Measurements from ENCODE around the gene LIPC.

LIPC gene

DNA sequence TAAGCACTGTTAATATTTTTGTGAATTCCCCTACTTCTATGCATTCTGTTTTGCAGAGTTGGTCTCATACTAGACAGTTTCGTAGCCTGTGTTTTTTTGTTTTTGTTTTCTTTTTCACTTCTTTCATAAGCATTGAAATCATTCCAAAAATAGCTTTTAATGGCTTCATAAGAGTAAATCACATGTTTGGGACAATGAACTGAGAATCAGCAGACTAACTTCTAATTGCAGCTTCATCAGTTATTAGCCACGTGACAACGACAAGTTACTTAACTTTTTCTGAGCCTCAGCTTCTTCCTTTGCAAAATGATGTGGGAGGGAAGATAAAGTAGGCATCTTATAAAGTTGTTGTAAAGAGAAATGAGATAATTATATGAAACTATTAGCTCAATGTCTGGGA lies 124.8 kb downstream of the LIPC start:
- H3K9me3 Mint-ChIP-seq: no peaks in the 10 kb centered on the region
- no peaks in the 10 kb centered on the region for H3K36me3 Mint-ChIP-seq (ENCODE audit: low read depth)
- peaks cover 3% of the 10 kb centered on the region for H3K27me3 Mint-ChIP-seq
- DNase-seq: no peak
- H3K4me1 Mint-ChIP-seq (ENCODE audit: low read depth): peaks cover 7% of the 10 kb centered on the region
- no peak overlapping the region for H3K4me3 Mint-ChIP-seq
- no peak overlapping the region for H3K27ac Mint-ChIP-seq

DNA sequence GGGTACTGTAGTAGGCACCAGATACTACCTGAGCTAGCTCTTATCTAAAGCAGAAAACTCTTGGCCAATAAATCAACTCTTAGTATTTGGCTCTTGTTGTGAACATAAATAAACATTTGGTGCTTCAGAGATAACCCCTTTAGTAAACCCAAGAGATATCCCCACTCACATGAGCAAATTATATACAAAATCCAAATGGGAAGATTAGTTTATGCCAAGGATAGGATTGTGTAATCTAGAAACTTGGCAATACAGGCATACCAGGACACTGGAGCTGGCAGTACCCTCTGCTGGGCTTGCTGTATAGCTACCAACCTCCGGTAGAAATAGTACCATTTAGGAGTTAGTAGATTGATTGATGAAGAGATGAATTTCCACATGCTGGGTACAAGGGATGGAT lies 127.0 kb downstream of the LIPC start:
- no peaks in the 10 kb centered on the region for H3K4me1 Mint-ChIP-seq (ENCODE audit: low read depth)
- no peaks in the 10 kb centered on the region for H3K9me3 Mint-ChIP-seq
- H3K27ac Mint-ChIP-seq: no peak overlapping the region
- no peak for DNase-seq
- H3K36me3 Mint-ChIP-seq (ENCODE audit: low read depth): no peaks in the 10 kb centered on the region
- no peak overlapping the region for H3K4me3 Mint-ChIP-seq
- no peaks in the 10 kb centered on the region for H3K27me3 Mint-ChIP-seq

DNA sequence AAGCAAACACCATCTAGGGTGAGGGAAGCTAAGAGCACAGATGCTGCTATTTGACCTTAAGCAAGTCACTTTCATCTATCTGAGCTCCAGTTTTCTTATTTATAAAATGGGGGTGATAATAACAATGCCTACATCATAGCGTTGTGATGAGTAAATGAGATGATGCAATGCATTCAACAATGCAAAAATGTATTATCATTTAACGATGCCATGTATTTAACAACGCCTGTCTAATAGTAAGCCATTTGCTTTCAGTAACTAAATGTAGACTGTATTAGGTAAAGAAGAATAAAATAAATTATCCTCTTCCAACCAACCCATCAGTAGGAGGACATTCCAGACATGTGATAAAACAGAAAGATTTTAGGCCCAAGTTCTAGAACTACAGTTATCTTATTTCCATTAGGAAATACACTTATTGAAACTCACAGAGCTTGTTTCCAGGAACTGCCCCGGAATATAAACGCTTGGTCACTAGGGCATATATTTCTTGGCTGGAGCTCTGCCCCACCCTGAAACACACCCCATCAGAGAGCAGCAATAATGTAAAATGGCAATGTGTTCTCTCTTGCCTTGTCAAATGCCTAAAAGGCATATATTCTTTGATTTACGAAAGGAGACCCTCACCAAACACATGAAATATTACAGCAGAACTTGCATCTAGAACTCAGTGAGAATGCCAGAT lies 128.3 kb downstream of the LIPC start:
- Mint-ChIP-seq H3K9me3 (no peaks in the 10 kb centered on the region), H3K27me3 (no peaks in the 10 kb centered on the region), H3K27ac (no peak overlapping the region), H3K4me3 (no peak overlapping the region), H3K36me3 (ENCODE audit: low read depth) (no peaks in the 10 kb centered on the region), H3K4me1 (ENCODE audit: low read depth) (no peaks in the 10 kb centered on the region)
- DNase-seq: no peak

DNA sequence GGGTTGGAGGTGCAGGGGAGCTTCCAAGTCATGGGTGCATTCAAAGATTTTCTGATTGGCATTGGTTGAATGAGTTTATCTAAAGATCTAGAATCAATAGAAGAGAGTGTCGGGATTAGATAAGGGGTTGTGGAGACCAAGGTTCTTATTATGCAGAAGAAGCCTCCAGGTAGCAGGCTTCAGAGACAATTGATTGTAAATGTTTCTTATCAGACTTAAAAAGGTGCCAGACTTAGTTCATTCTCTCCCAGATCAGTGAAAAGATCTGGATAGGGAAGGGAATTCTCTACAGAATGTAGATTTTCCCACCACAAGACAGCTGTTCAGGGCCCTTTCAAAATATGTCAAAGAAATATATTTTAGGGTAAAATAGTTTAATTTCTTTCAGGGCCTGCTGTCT lies 129.5 kb downstream of the LIPC start:
- no peaks in the 10 kb centered on the region for H3K9me3 Mint-ChIP-seq
- H3K27ac Mint-ChIP-seq: no peak overlapping the region
- no peak for DNase-seq
- H3K36me3 Mint-ChIP-seq (ENCODE audit: low read depth): no peaks in the 10 kb centered on the region
- H3K4me1 Mint-ChIP-seq (ENCODE audit: low read depth): no peaks in the 10 kb centered on the region
- no peak overlapping the region for H3K4me3 Mint-ChIP-seq
- no peaks in the 10 kb centered on the region for H3K27me3 Mint-ChIP-seq

DNA sequence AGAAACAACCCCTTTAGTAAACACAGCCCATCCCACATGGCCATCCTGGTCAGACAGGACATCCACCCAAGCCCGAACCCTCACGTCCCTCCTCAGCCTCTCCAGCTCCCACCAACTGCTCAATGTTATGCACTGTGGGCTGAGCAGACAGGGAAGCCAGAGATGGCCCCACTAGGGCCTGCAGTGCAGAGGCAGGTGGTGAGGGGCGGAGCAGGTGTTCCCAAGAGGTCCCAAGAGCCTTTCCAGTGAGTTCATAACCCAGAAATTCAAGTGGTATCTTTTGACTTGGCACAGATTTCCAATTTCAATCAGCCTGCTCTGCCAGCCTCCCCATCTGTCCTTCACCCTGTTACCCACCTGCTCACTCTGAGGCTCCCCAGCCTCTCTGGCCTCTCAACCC lies 130.3 kb downstream of the LIPC start:
- no peak overlapping the region for H3K4me3 Mint-ChIP-seq
- no peak overlapping the region for H3K27ac Mint-ChIP-seq
- no peaks in the 10 kb centered on the region for H3K4me1 Mint-ChIP-seq (ENCODE audit: low read depth)
- no peak for DNase-seq
- H3K27me3 Mint-ChIP-seq: no peaks in the 10 kb centered on the region
- H3K36me3 Mint-ChIP-seq (ENCODE audit: low read depth): no peaks in the 10 kb centered on the region
- no peaks in the 10 kb centered on the region for H3K9me3 Mint-ChIP-seq

DNA sequence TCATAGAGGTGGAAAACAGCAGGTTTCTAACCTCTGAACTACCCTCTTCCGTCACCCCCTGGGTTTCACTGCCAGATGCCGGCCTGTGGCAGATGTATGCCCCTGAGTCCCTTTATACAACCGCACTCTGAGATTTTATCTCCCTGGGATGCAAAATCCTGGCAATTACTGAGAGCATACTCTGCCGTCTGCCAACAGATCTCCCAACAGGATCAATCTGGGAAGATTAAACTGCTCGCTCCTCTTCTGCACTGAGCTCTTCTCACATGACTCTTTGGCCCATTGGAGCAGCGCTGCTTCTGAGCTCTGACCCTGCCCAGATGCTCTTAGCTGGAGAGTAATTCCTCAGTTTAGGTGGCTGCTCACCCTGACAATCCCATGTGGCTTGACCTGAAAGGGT lies 133.2 kb downstream of the LIPC start:
- no peak overlapping the region for H3K27ac Mint-ChIP-seq
- no peak for DNase-seq
- no peak overlapping the region for H3K4me3 Mint-ChIP-seq
- peaks cover 10% of the 10 kb centered on the region for H3K4me1 Mint-ChIP-seq (ENCODE audit: low read depth)
- no peaks in the 10 kb centered on the region for H3K27me3 Mint-ChIP-seq
- no peaks in the 10 kb centered on the region for H3K9me3 Mint-ChIP-seq
- H3K36me3 Mint-ChIP-seq (ENCODE audit: low read depth): no peaks in the 10 kb centered on the region

DNA sequence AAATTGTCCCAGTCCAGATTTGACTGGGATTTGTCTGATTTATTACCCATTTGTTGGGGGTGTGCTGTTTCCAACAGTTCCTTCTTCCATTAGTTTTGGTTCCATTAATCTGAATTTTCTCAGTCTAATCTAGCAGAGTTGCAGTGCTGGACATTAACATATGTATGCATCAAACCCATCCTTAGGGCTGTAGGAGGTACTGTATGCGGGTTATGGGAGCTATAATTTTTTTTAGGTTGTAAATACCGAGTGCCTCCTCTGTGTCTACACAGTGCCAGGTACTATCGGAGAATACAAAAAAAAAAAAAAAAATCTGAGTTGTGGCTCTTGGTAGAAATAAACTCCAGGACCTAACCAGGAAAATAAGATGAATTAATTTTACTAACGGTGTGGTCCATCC lies 133.8 kb downstream of the LIPC start:
- H3K36me3 Mint-ChIP-seq (ENCODE audit: low read depth): no peaks in the 10 kb centered on the region
- no peak overlapping the region for H3K4me3 Mint-ChIP-seq
- DNase-seq: no peak
- no peaks in the 10 kb centered on the region for H3K27me3 Mint-ChIP-seq
- H3K4me1 Mint-ChIP-seq (ENCODE audit: low read depth): peaks cover 10% of the 10 kb centered on the region
- no peaks in the 10 kb centered on the region for H3K9me3 Mint-ChIP-seq
- H3K27ac Mint-ChIP-seq: no peak overlapping the region

DNA sequence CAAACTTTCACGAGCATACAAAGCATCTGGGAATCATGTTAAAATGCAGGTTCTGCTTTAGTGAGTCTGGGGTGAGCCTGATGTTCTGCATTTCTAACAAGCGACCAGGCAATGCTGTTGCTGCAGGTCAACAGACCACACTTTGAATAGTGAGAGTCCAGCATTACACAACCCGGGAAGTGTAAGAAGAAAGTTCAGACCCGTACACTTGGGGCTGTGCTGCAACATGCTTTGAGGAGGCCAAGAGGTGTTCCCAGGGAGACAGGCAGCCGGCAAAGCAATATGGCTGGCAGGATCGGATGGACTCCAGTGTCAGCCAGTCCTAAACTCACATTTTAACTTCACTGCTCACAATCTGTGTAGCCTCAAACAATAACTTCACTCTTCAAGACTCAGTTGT lies 134.2 kb downstream of the LIPC start:
- Mint-ChIP-seq H3K9me3 (no peaks in the 10 kb centered on the region), H3K27me3 (no peaks in the 10 kb centered on the region), H3K27ac (no peak overlapping the region), H3K4me3 (no peak overlapping the region), H3K36me3 (ENCODE audit: low read depth) (no peaks in the 10 kb centered on the region), H3K4me1 (ENCODE audit: low read depth) (peaks cover 10% of the 10 kb centered on the region)
- DNase-seq: no peak

DNA sequence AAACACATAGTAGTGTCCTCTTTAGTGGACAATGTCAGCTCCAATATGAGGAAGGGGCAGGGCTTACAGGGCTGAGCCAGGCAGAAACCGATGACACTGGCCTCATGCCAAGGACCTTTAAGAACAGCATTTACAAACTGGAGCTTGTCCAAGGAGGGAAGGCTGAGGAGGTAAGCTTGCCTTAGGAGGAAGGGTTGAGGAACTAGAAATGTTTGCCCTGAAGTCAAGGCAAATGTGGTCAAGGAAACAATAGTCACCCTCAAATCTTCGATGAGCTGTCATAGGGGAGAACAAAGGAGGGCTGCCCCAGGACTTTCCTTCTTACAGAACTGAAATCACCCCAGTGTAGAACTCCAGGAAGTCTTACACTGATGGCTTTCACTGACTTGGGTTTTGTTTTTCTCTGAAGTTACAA lies 136.4 kb downstream of the LIPC start:
- peak overlapping the region; percentile 51 for H3K27ac Mint-ChIP-seq
- no peaks in the 10 kb centered on the region for H3K27me3 Mint-ChIP-seq
- H3K4me3 Mint-ChIP-seq: no peak overlapping the region
- H3K9me3 Mint-ChIP-seq: no peaks in the 10 kb centered on the region
- H3K36me3 Mint-ChIP-seq (ENCODE audit: low read depth): no peaks in the 10 kb centered on the region
- DNase-seq: no peak
- peaks cover 10% of the 10 kb centered on the region for H3K4me1 Mint-ChIP-seq (ENCODE audit: low read depth)

DNA sequence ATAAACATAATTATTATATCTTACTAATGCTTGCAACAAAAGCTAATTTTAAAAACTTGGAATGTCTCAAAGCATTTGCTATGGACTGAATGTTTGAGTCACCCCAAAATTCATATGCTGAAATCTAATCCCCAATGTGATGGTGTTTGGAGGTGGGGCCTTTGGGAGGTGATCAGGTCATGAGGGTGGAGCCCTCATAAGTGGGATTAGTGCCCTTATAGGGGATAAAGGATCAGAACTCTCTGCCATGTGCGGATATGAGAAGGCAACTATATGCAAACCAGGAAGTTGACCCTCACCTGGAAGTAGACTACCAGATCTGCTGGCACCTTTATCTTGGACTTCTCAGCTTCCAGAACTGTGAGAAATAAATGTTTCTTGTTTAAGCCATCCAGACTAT lies 137.7 kb downstream of the LIPC start:
- Mint-ChIP-seq H3K4me3 (no peak overlapping the region), H3K4me1 (ENCODE audit: low read depth) (peaks cover 10% of the 10 kb centered on the region), H3K9me3 (no peaks in the 10 kb centered on the region), H3K27ac (no peak overlapping the region), H3K27me3 (no peaks in the 10 kb centered on the region), H3K36me3 (ENCODE audit: low read depth) (no peaks in the 10 kb centered on the region)
- DNase-seq: no peak

DNA sequence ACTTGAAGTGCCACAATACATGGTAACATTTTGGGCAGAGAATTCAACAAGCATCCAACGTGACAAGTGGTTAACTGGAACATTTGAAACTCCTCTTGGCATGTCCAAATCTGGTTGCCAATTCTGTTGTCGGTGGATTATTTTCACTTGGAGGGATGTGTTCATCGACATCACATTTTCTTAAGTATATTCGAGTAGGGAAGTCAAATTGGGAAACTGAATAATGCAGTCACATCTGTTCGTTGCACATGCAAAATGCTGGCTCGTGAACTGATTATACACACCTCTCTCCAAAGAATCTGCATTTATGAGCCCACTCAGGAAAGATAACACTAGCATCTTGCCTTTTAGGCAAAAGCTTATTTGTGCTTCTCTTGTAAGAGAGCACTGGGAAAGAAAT lies 139.7 kb downstream of the LIPC start:
- H3K36me3 Mint-ChIP-seq (ENCODE audit: low read depth): no peaks in the 10 kb centered on the region
- no peaks in the 10 kb centered on the region for H3K9me3 Mint-ChIP-seq
- H3K27ac Mint-ChIP-seq: no peak overlapping the region
- H3K4me3 Mint-ChIP-seq: no peak overlapping the region
- H3K4me1 Mint-ChIP-seq (ENCODE audit: low read depth): peaks cover 16% of the 10 kb centered on the region
- no peaks in the 10 kb centered on the region for H3K27me3 Mint-ChIP-seq
- DNase-seq: no peak

DNA sequence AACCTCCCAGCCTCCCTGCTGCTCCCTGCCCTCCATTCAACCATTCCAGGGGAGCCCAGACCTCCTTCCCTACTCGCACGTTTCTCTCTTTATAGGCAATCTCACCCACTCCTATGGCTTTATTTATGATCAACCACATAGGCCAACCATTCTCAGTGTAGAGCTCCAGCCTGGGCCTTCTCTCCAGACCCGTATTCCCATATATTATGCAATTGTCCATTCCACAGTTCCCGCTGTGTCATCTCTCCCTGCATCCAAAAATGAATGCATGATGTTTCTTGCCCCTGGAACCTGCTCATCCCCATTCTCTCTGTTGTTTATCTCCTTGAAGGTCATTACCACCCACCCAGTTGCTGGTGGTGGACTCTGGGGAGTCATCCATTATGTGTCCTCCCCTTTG lies 140.7 kb downstream of the LIPC start:
- DNase-seq: no peak
- no peak overlapping the region for H3K27ac Mint-ChIP-seq
- no peaks in the 10 kb centered on the region for H3K9me3 Mint-ChIP-seq
- no peaks in the 10 kb centered on the region for H3K36me3 Mint-ChIP-seq (ENCODE audit: low read depth)
- peaks cover 15% of the 10 kb centered on the region for H3K4me1 Mint-ChIP-seq (ENCODE audit: low read depth)
- H3K4me3 Mint-ChIP-seq: no peak overlapping the region
- no peaks in the 10 kb centered on the region for H3K27me3 Mint-ChIP-seq

DNA sequence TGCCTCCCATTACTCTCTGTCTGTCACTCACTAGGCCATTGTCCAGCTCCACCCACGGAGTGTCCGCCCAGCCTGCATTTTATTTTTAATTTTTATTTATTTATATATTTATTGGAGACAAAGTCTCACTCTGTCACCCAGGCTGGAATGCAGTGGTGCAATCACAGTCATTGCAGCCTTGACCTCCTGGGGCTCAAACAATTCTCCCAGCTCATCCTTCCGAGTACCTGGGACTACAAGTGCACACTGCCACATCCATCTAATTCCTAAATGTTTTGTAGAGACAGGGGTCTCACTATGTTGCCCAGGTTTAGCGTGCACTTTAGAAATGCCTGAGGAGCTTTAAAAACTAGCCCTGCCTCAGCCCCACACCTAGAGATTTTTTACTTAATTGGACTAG lies 141.5 kb downstream of the LIPC start:
- Mint-ChIP-seq H3K4me3 (no peak overlapping the region), H3K36me3 (ENCODE audit: low read depth) (no peaks in the 10 kb centered on the region), H3K9me3 (no peaks in the 10 kb centered on the region), H3K27me3 (no peaks in the 10 kb centered on the region), H3K4me1 (ENCODE audit: low read depth) (peaks cover 10% of the 10 kb centered on the region), H3K27ac (no peak overlapping the region)
- DNase-seq: no peak

DNA sequence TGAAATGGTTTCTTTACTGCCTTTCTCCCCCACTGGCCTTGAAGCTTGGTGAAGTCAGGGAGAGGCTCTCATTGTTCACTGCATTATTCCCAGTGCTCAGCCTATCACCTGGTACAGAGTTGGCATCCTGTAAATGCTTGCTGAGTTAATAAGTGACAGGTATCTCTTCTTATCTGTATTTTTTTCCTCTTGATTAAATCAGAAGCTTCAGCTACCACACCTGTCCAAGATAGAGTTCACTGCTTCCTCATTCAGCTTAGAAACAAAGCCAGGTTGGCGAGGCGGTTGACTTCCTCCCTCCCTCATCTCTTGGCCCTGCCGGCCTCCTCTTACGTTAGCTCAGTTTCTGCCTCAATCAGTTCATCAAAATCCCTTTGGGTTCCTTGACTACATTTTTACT lies 142.8 kb downstream of the LIPC start:
- no peak overlapping the region for H3K4me3 Mint-ChIP-seq
- peaks cover 6% of the 10 kb centered on the region for H3K4me1 Mint-ChIP-seq (ENCODE audit: low read depth)
- H3K9me3 Mint-ChIP-seq: no peaks in the 10 kb centered on the region
- no peak overlapping the region for H3K27ac Mint-ChIP-seq
- no peaks in the 10 kb centered on the region for H3K36me3 Mint-ChIP-seq (ENCODE audit: low read depth)
- H3K27me3 Mint-ChIP-seq: no peaks in the 10 kb centered on the region
- DNase-seq: no peak

DNA sequence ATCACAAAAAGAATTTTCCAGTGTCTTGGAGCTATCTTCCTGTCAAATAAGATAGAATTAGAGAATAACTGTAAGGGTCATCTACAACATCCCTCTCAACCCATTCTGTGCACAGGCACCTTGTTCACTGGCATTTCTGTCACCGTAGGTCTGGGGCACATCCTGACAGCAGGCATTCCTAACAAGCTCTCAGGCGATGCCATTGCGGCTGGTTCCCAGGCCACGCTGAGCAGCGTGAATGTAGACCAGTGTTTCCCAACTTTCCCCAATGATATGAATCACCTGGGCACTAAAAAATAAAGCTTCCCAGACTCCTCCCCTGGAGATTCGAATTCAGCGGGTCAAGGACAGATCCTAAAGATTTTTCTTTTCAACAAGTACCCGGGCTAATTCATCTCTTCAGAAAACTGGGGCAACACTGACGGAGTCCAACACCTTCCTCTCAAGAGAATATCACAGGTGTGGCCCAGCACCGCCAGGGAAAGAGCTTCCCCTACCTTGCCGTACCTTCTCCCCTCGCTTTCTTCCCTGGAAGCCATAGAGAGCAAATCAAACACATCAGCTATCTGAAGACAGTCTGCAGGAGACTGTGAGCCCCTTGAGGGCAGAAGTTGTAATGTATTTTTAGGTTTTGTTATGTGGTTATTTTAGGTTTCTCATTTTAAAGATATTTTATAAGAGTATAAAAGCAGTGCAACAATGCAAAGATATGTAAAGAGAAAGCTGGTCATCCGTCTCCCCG lies 143.4 kb downstream of the LIPC start:
- Mint-ChIP-seq H3K36me3 (ENCODE audit: low read depth) (no peaks in the 10 kb centered on the region), H3K4me3 (no peak overlapping the region), H3K4me1 (ENCODE audit: low read depth) (peaks cover 6% of the 10 kb centered on the region), H3K9me3 (no peaks in the 10 kb centered on the region), H3K27me3 (no peaks in the 10 kb centered on the region), H3K27ac (no peak overlapping the region)
- no peak for DNase-seq
